H9 (cell line): ENCODE measurements around the gene CDH16. TPM values are rescaled to one million over a fixed set of nuclear protein-coding genes. Genes with fewer than 3 reads are reported as not detected.

Source experiments
- DNase-seq: peaks from one replicate; pipeline ENCODE4 v3.0.0-alpha.2; 2017
- H2AFZ ChIP-seq: one replicate; pipeline ENCODE4 v1.6.1; 2013; ENCODE audit warnings: mild to moderate bottlenecking, low read length, control low read depth, moderate library complexity
- H2AK5ac ChIP-seq: 2 replicates; pipeline ENCODE4 v1.6.1; 2013; ENCODE audit warnings: low read length, control low read depth, mixed read lengths; ENCODE audit not compliant: insufficient read length
- H2BK120ac ChIP-seq: one replicate; pipeline ENCODE4 v1.6.1; 2013; ENCODE audit warnings: low read depth, mild to moderate bottlenecking, low read length, control low read depth, inconsistent platforms; ENCODE audit not compliant: poor library complexity, severe bottlenecking
- H2BK12ac ChIP-seq: 2 replicates; pipeline ENCODE4 v1.6.1; 2013; ENCODE audit warnings: low read length, control low read depth, mixed read lengths, low read depth; ENCODE audit not compliant: insufficient read length
- H2BK15ac ChIP-seq: 2 replicates; pipeline ENCODE4 v1.6.1; 2013; ENCODE audit warnings: low read depth, low read length, control low read depth
- H2BK20ac ChIP-seq: one replicate; pipeline ENCODE4 v1.6.1; 2013; ENCODE audit warnings: low read depth, mild to moderate bottlenecking, low read length, control low read depth, inconsistent platforms; ENCODE audit not compliant: poor library complexity, severe bottlenecking
- H2BK5ac ChIP-seq: 2 replicates; pipeline ENCODE4 v1.6.1; 2013; ENCODE audit warnings: low read length, control low read depth, mixed read lengths; ENCODE audit not compliant: insufficient read length
- H3K14ac ChIP-seq: 2 replicates; pipeline ENCODE4 v1.6.1; 2013; ENCODE audit warnings: low read length, control low read depth; ENCODE audit not compliant: insufficient read depth
- H3K18ac ChIP-seq: 2 replicates; pipeline ENCODE4 v1.6.1; 2013; ENCODE audit warnings: low read depth, mild to moderate bottlenecking, mixed read lengths, low read length, control low read depth; ENCODE audit not compliant: insufficient read length
- H3K23ac ChIP-seq: 2 replicates; pipeline ENCODE4 v1.6.1; 2013; ENCODE audit warnings: low read length, control low read depth, mixed read lengths, low read depth; ENCODE audit not compliant: insufficient read length
- H3K23me2 ChIP-seq: 2 replicates; pipeline ENCODE4 v1.6.1; 2013; ENCODE audit warnings: low read depth, mild to moderate bottlenecking, mixed read lengths, low read length, control low read depth; ENCODE audit not compliant: insufficient read length, poor library complexity, severe bottlenecking
- H3K27ac ChIP-seq: 2 replicates; pipeline ENCODE4 v1.5.1; 2013; ENCODE audit warnings: low read length, control low read depth, mixed read lengths, low read depth; ENCODE audit not compliant: insufficient read length
- H3K27me3 ChIP-seq: 2 replicates; pipeline ENCODE4 v1.6.1; 2013; ENCODE audit warnings: low read length, control low read depth, inconsistent platforms; ENCODE audit not compliant: insufficient read depth
- H3K4ac ChIP-seq: 2 replicates; pipeline ENCODE4 v1.6.1; 2013; ENCODE audit warnings: low read depth, mild to moderate bottlenecking, control low read depth, inconsistent platforms, low read length, moderate library complexity
- H3K4me1 ChIP-seq: 2 replicates; pipeline ENCODE4 v1.6.1; 2013; ENCODE audit warnings: low read length, control low read depth, inconsistent platforms; ENCODE audit not compliant: insufficient read depth
- H3K4me2 ChIP-seq: 2 replicates; pipeline ENCODE4 v1.6.1; 2013; ENCODE audit warnings: low read length, control low read depth, mixed read lengths; ENCODE audit not compliant: insufficient read length, insufficient read depth
- H3K56ac ChIP-seq: 2 replicates; pipeline ENCODE4 v1.6.1; 2013; ENCODE audit warnings: low read depth, mild to moderate bottlenecking, mixed read lengths, low read length, control low read depth; ENCODE audit not compliant: insufficient read length
- H3K79me1 ChIP-seq: 2 replicates; pipeline ENCODE4 v1.6.1; 2013; ENCODE audit warnings: low read depth, mild to moderate bottlenecking, moderate library complexity, low read length, control low read depth, inconsistent platforms; ENCODE audit not compliant: insufficient read depth, poor library complexity, severe bottlenecking
- H3K79me2 ChIP-seq: 2 replicates; pipeline ENCODE4 v1.6.1; 2013; ENCODE audit warnings: low read length, control low read depth, inconsistent platforms; ENCODE audit not compliant: insufficient read depth
- H3K9ac ChIP-seq: 2 replicates; pipeline ENCODE4 v1.6.1; 2013; ENCODE audit warnings: low read length, control low read depth, mixed read lengths; ENCODE audit not compliant: insufficient read length; ENCODE audit errors: extremely low read depth
- H3K9me3 ChIP-seq: one replicate; pipeline ENCODE4 v1.6.1; 2013; ENCODE audit warnings: low read depth, low read length, inconsistent platforms; ENCODE audit not compliant: control insufficient read depth
- H3T11ph ChIP-seq: one replicate; pipeline ENCODE4 v1.6.1; 2013; ENCODE audit warnings: mild to moderate bottlenecking, low read length, control low read depth, inconsistent platforms
- H4K20me1 ChIP-seq: one replicate; pipeline ENCODE4 v1.6.1; 2013; ENCODE audit not compliant: control insufficient read depth, insufficient read length, insufficient read depth
- H4K5ac ChIP-seq: 2 replicates; pipeline ENCODE4 v1.6.1; 2013; ENCODE audit warnings: low read depth, mild to moderate bottlenecking, mixed read lengths, low read length, control low read depth; ENCODE audit not compliant: insufficient read length
- H4K8ac ChIP-seq: replicated peaks from 2 replicates; pipeline ENCODE4 v1.6.1; 2013; ENCODE audit warnings: low read length, control low read depth, mixed read lengths, low read depth; ENCODE audit not compliant: insufficient read length
- H4K91ac ChIP-seq: 2 replicates; pipeline ENCODE4 v1.6.1; 2013; ENCODE audit warnings: low read depth, mild to moderate bottlenecking, moderate library complexity, mixed read lengths, low read length, control low read depth; ENCODE audit not compliant: insufficient read length
- H3K27ac Mint-ChIP-seq, 3 experiments: 2 replicates in 2 of 3; 3 replicates in 1 of 3; pipeline ENCODE4 v1.8.0; 2020 to 2021; ENCODE audit warnings: mixed read lengths in 3 of 3, mild to moderate bottlenecking in 1 of 3, moderate library complexity in 1 of 3
- H3K27me3 Mint-ChIP-seq: 2 replicates; pipeline ENCODE4 v1.8.0; 2021; ENCODE audit warnings: low read depth, mild to moderate bottlenecking, moderate library complexity, mixed read lengths
- H3K36me3 Mint-ChIP-seq, 3 experiments: 2 replicates in 2 of 3; 3 replicates in 1 of 3; pipeline ENCODE4 v1.8.0; 2020 to 2021; ENCODE audit warnings: low read depth in 3 of 3, mixed read lengths in 3 of 3; ENCODE audit not compliant: insufficient read depth in 1 of 3
- H3K4me1 Mint-ChIP-seq, 2 experiments: 2 replicates each; pipeline ENCODE4 v1.8.0; 2020; ENCODE audit warnings: mixed read lengths in 2 of 2
- H3K4me3 Mint-ChIP-seq, 2 experiments: 2 replicates in 1 of 2; 3 replicates in 1 of 2; pipeline ENCODE4 v1.8.0; 2020 to 2021; ENCODE audit warnings: mild to moderate bottlenecking in 2 of 2, mixed read lengths in 2 of 2, moderate library complexity in 1 of 2
- H3K9me3 Mint-ChIP-seq, 2 experiments: 2 replicates in 1 of 2; 3 replicates in 1 of 2; pipeline ENCODE4 v1.8.0; 2020; ENCODE audit warnings: mild to moderate bottlenecking in 2 of 2, mixed read lengths in 2 of 2, moderate library complexity in 1 of 2
- CTCF ChIP-seq: fragments of 200-600 bp; sonication (generic); conservative IDR thresholded peaks from 3 replicates; pipeline ENCODE4 v1.8.0; 2021; ENCODE audit warnings: antibody characterized with exemption, mild to moderate bottlenecking
- WGBS: extraction: QIAGEN DNeasy Blood & Tissue Kit; methylation state at CpG from one replicate; pipeline ENCODE4 v1.1.7; 2013; ENCODE audit warnings: missing lambda C conversion rate, low lambda C conversion rate, mixed read lengths; ENCODE audit not compliant: insufficient read length; ENCODE audit errors: extremely low coverage; 5-methylcytosine and 5-hydroxymethylcytosine counted together
- total RNA-seq: library from RNA; stranded (reverse); gene quantifications from 2 replicates; pipeline ENCODE4 v1.2.1, GENCODE V29; 2021

Gene CDH16
- total RNA-seq, 1 experiment from 2014 or later: not detected

GRCh38 chr16:66959704-66960161 is 41.0 kb upstream of the CDH16 start:
- Histone ChIP-seq H2BK15ac (no peak overlapping the region), H2BK12ac (no peak overlapping the region), H3K4me1 (no peaks in the 10 kb centered on the region), H3K9me3 (no peaks in the 10 kb centered on the region), H3K23me2 (no peaks in the 10 kb centered on the region), H3K23ac (no peak overlapping the region), H3K9ac (no peak overlapping the region), H4K91ac (no peak overlapping the region), H3K4me2 (no peak overlapping the region), H2BK20ac (no peak overlapping the region), H2AK5ac (no peak overlapping the region), H2AFZ (no peak overlapping the region), H3K79me2 (no peaks in the 10 kb centered on the region), H4K5ac (no peak overlapping the region), H3K18ac (no peak overlapping the region), H3K4ac (no peak overlapping the region), H2BK5ac (no peak overlapping the region), H3K56ac (no peak overlapping the region), H3K14ac (no peak overlapping the region), H3K27me3 (no peaks in the 10 kb centered on the region), H4K20me1 (no peaks in the 10 kb centered on the region), H3T11ph (no peak overlapping the region), H3K79me1 (no peaks in the 10 kb centered on the region), H4K8ac (no peak overlapping the region), H2BK120ac (no peak overlapping the region), H3K27ac (no peak overlapping the region)
- DNase-seq: no peak
- Mint-ChIP-seq H3K4me3 (no peak overlapping the region), H3K36me3 (no peaks in the 10 kb centered on the region; a peak in 1 of 7 replicates), H3K4me1 (peaks cover 4 to 15% of the 10 kb centered on the region in 2 experiments), H3K27me3 (peaks cover 13% of the 10 kb centered on the region), H3K27ac (no peak overlapping the region; a peak in 1 of 7 replicates), H3K9me3 (no peaks in the 10 kb centered on the region)
- TF ChIP-seq CTCF: no peak
- no CpG with 5 or more reads among the region's 5 CpGs for WGBS
